GM23248 (cell line): ENCODE data around the gene SMC1A.

Source experiments
- EZH2 ChIP-seq: fragments of 200-600 bp; sonication (generic); IDR thresholded peaks from 2 replicates; pipeline ENCODE4 v1.6.1; 2018; ENCODE audit warnings: antibody characterized with exemption, mild to moderate bottlenecking; ENCODE audit not compliant: insufficient read depth, poor library complexity, severe bottlenecking
- EZH2phosphoT487 ChIP-seq: fragments of 200-600 bp; sonication (generic); IDR thresholded peaks from 2 replicates; pipeline ENCODE4 v1.6.1; 2018; ENCODE audit warnings: antibody characterized with exemption, moderate library complexity, mild to moderate bottlenecking, low read depth; ENCODE audit not compliant: insufficient read depth

DNA sequence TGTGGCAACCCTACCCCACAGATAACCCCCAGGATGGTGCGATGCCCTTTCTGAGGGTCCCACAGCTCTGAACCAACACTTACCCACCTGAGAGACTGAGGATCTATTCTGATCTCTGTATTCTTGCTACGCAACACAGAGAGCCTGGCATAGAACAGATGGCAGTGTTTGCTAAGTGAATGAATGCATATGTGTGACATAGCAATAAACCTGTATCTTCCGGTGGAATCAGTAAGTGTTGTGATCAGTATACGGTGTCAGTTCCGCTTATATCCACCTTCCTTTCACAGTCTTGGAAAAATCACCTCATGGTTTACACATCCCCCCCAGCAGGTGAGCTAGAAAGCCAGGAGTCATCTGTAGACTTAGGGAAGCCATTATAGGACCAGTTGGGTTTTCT lies 17.6 kb upstream of the SMC1A start:
- no peak for TF ChIP-seq EZH2
- no peak for TF ChIP-seq EZH2phosphoT487
